ENCODE results near the gene GMNC. TPM values are rescaled to one million over a fixed set of nuclear protein-coding genes. Genes with fewer than 3 reads are reported as not detected.

GMNC gene
- total RNA-seq, 4 donors from 2014 or later = not detected

- TF ChIP-seq EP300 (IDR thresholded peaks at IDR 0.05) (no peak), POLR2A (IDR thresholded peaks at IDR 0.05) (no peak), CTCF (IDR thresholded peaks at IDR 0.05) (no peak)
- no peak overlapping the region for H3K27ac ChIP-seq
- H3K9me3 ChIP-seq = no peaks in the 10 kb centered on the region
- no peaks in the 10 kb centered on the region for H3K4me1 ChIP-seq
- no peak for DNase-seq (ENCODE audit: low spot score in 2 of 2)
- no peaks in the 10 kb centered on the region for H3K36me3 ChIP-seq
- WGBS, 2 donors = 58 to 62% methylated on average over 3 of the region's 3 CpGs
- no peaks in the 10 kb centered on the region for H3K27me3 ChIP-seq
- no peak overlapping the region for H3K4me3 ChIP-seq
These were observed 7.6 kb upstream of the GMNC start for GRCh38 chr3:190870127-190870526.

- whole genome bisulfite sequencing, 2 donors = 94 to 95% methylated on average over 2 of the region's 2 CpGs
- Histone ChIP-seq H3K9me3 (no peaks in the 10 kb centered on the region), H3K4me1 (peaks cover 0 to 10% (median 0%) of the 10 kb centered on the region in 4 donors), H3K36me3 (no peaks in the 10 kb centered on the region), H3K27ac (no peak overlapping the region), H3K27me3 (no peaks in the 10 kb centered on the region), H3K4me3 (no peak overlapping the region)
- TF ChIP-seq POLR2A (IDR thresholded peaks at IDR 0.05) (no peak), EP300 (IDR thresholded peaks at IDR 0.05) (no peak), CTCF (IDR thresholded peaks at IDR 0.05) (no peak)
- DNase-seq (ENCODE audit: low spot score in 2 of 2) = no peak
These were observed 4.6 kb upstream of the GMNC start for GRCh38 chr3:190867071-190867470.

GRCh38 chr3:190865828-190866227 lies 3.3 kb upstream of the GMNC start:
- Histone ChIP-seq H3K27me3 (no peaks in the 10 kb centered on the region), H3K9me3 (no peaks in the 10 kb centered on the region), H3K4me1 (peaks cover 0 to 12% (median 0%) of the 10 kb centered on the region in 4 donors), H3K4me3 (no peak overlapping the region), H3K27ac (no peak overlapping the region), H3K36me3 (no peaks in the 10 kb centered on the region)
- no peak for DNase-seq (ENCODE audit: low spot score in 2 of 2)
- WGBS, 2 donors = 68 to 71% methylated on average over 7 of the region's 7 CpGs
- no peak for TF ChIP-seq CTCF (IDR thresholded peaks at IDR 0.05)
- no peak for TF ChIP-seq EP300 (IDR thresholded peaks at IDR 0.05)
- no peak for TF ChIP-seq POLR2A (IDR thresholded peaks at IDR 0.05)

GRCh38 chr3:190865419-190865818 lies 2.9 kb upstream of the GMNC start:
- WGBS, 2 donors = 40% methylated on average over 2 of the region's 2 CpGs
- H3K9me3 ChIP-seq = no peaks in the 10 kb centered on the region

GRCh38 chr3:190864002-190864401 lies 1.5 kb upstream of the GMNC start:
- H3K4me3 ChIP-seq = no peak overlapping the region
- no peaks in the 10 kb centered on the region for H3K9me3 ChIP-seq
- no peak for DNase-seq (ENCODE audit: low spot score in 2 of 2)
- H3K4me1 ChIP-seq = peaks cover 0 to 12% (median 0%) of the 10 kb centered on the region in 4 donors
- no peak for TF ChIP-seq EP300 (IDR thresholded peaks at IDR 0.05)
- no peak for TF ChIP-seq CTCF (IDR thresholded peaks at IDR 0.05)
- TF ChIP-seq POLR2A (IDR thresholded peaks at IDR 0.05) = no peak
- no peaks in the 10 kb centered on the region for H3K27me3 ChIP-seq
- H3K36me3 ChIP-seq = no peaks in the 10 kb centered on the region
- H3K27ac ChIP-seq = no peak overlapping the region

More at GRCh38 chr3:190865419-190865818, 2.9 kb upstream of the GMNC start:
- H3K27ac ChIP-seq = no peak overlapping the region
- H3K36me3 ChIP-seq = no peaks in the 10 kb centered on the region
- TF ChIP-seq EP300 (IDR thresholded peaks at IDR 0.05) (no peak), CTCF (IDR thresholded peaks at IDR 0.05) (no peak), POLR2A (IDR thresholded peaks at IDR 0.05) (no peak)
- no peak for DNase-seq (ENCODE audit: low spot score in 2 of 2)
- no peaks in the 10 kb centered on the region for H3K27me3 ChIP-seq
- H3K4me1 ChIP-seq = peaks cover 0 to 12% (median 0%) of the 10 kb centered on the region in 4 donors
- no peak overlapping the region for H3K4me3 ChIP-seq
